Right renal cortex interstitium (tissue), 3 donors: ENCODE results near the gene TFDP2. TPM values are rescaled to one million over a fixed set of nuclear protein-coding genes. Genes with fewer than 3 reads are reported as not detected.
"Not testable (repeated sequence)": the region's sequence is repeated elsewhere in the genome, so short reads cannot be mapped to it uniquely, and the experiment has no call there.

Experiments
- DNase-seq, 3 donors: peaks; one replicate each; pipeline ENCODE4 v3.0.0-alpha.2; 2013; ENCODE audit warnings: low read depth in 3 of 3, low spot score in 2 of 3
- polyA plus RNA-seq, 3 donors: library from polyadenylated mRNA; unstranded; fragments of 120-200 nt; gene quantifications; one replicate each; pipeline ENCODE4 v1.2.1, GENCODE V29; 2013; ENCODE audit not compliant: insufficient read length in 3 of 3

TFDP2 gene
- polyA plus RNA-seq, 3 donors, result 82.4 to 95.0 (median 89.3) TPM

DNA sequence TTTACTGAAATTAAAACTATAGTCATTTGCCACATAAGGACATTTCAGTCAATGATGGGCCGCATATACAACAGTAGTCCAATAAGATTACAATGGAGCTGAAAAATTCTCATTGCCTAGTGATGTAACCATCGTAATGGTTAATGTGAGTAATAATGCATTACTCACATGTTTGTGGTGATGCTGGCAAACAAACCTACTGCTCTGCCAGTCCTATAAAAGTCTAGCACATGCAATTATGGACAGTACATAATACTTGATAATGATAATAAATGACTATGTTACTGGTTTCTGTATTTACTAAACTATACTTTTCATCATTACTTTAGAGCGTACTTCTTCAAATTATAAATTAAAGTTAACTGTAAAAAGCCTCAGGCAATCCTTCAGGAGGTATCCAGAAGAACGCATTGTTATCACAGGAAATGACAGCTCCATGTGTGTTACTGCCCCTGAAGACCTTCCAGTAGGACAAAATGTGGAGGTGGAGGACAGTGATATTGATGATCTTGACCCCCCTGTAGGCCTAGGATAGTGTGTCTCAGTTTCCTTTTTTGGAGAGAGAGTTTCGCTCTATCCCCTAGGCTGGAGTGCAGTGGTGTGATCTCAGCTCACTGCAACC is 170.2 kb downstream of the TFDP2 start:
- DNase-seq, result no peak

- not testable (repeated sequence) for DNase-seq
These were observed 174.6 kb downstream of the TFDP2 start for GRCh38 chr3:141974777-141975176.

DNA sequence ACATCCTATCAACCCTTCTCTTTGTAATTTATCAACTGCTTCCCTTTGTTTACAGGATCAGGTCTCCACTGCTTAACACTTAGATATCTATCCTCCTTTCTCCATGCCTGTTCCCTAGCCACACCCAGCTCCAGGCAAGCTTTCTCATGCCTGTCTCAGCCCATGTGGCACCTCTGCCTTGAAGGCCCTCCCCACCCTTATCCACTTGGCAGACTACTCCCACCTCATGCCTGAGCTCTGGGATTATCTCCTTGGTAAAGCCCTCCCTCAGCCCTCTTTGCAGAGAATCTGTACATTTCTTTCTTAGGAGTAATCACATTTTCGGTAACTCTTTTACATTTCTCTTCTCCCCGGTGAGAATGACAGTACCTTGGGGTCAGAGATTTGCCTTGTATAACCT is 176.9 kb downstream of the TFDP2 start:
- no peak for DNase-seq

- no peak for DNase-seq
These were observed 177.8 kb downstream of the TFDP2 start for GRCh38 chr3:141971571-141971970.

- DNase-seq, result no peak
These were observed 179.6 kb downstream of the TFDP2 start for GRCh38 chr3:141969711-141970110.

- DNase-seq, result no peak
These were observed 183.9 kb downstream of the TFDP2 start for GRCh38 chr3:141965471-141965870.

- no peak for DNase-seq
These were observed 186.0 kb downstream of the TFDP2 start for GRCh38 chr3:141963301-141963700.

GRCh38 chr3:141960731-141961130 is 188.6 kb downstream of the TFDP2 start:
- DNase-seq, result no peak

DNA sequence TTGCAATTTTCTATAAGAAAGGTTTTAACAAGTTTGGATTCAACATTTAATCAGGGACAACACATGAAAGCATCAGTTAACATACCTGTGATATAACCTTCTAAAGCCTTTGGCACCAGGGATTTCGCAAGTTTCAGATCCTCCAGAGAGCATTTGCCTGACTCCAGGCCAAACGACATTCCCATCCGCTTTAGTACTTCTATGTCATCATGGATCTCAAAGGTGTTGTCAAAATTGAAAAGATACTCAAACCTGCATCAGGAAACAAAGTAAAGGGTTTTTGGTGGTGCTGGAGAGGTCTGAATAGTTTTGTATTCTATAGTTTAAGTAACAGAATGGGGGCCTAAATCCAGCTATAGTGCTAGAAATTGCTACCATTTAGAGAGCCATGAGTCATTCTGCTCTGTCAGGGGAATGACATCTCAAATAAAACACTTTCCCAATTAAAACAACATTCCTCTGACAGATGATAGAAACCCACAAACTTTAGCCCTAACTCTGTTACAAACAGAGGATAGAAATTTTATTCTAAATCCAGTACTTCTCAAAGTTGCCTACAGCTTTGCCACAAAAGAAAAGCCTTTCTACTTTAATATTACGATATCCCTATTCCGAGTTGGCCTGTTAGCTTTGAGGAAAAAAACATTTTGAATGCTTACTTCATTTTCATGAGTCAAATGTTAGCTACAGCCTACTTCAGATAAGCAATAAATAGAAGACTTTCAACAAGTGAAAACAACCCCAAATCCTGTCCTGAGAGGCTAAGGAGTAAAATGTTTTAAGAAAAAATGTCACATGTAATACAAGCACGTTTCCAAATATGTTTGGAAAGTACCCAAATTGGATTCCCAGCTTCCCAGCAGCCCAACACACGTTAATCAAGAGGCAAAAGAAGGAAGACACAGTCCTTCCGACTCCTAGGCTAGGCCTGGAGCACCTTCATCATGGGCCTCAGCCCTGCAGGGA is 189.5 kb downstream of the TFDP2 start:
- DNase-seq, result no peak

DNA sequence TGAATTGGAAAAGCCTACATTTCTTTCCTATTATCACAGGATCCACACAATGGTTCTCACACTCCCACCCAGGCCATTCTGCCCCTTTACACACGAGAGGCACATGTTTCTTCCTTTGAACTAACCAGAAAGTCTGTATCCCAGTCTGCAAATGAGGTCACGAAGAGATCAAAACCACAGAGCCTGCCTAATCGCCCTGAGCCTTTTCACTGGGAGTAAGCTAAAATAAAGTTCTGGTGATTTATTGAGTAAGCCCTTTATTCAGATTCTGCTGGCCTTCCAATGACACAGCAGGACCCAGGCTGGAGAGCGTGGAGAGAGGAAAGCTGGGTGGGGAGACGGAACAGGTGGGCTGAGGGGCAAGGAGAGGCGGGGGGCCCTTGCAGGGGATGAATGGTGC is 194.2 kb downstream of the TFDP2 start:
- peak in 1 of 3 donors; percentile 13 for DNase-seq

DNA sequence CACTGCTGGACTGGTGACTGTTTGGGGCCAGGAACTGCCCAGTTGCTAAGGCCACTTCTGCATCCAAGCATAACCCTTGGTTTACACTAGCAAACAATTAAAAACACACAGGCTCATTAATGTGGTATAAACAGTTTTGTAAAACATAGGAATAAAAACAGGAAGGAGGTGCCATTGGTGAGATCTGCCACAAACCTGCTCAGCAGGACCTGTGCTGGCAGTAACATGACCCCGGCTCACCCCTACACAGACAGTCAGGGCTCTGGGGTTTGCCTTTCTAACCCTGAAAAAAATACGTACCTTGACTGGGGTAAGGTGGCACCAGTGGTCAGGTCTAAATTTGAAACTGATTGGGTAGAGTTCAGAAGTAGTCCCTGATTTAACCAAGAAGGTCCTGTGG is 196.7 kb downstream of the TFDP2 start:
- DNase-seq, result no peak

GRCh38 chr3:141950572-141951493 is 198.5 kb downstream of the TFDP2 start:
- DNase-seq, result no peak

DNA sequence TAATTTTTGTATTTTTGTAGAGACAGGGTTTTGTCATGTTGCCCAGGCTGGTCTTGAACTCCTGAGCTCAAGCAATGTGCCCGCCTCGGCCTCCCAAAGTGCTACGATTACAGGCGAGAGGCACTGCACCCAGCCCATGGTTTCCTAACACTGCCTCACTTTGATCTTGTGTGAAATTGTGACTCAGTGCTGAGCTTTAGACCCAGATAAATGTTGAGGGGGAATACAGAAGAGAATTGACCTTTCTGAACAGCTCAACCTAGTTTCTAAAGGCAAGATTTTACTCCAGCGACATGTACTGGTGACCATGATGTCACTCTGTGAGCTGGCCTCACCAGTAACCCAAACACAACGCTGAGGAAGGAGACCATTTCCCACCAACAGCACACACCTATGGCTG is 199.4 kb downstream of the TFDP2 start:
- no peak for DNase-seq

- no peak for DNase-seq
These were observed 199.9 kb downstream of the TFDP2 start for GRCh38 chr3:141949399-141949798.

DNA sequence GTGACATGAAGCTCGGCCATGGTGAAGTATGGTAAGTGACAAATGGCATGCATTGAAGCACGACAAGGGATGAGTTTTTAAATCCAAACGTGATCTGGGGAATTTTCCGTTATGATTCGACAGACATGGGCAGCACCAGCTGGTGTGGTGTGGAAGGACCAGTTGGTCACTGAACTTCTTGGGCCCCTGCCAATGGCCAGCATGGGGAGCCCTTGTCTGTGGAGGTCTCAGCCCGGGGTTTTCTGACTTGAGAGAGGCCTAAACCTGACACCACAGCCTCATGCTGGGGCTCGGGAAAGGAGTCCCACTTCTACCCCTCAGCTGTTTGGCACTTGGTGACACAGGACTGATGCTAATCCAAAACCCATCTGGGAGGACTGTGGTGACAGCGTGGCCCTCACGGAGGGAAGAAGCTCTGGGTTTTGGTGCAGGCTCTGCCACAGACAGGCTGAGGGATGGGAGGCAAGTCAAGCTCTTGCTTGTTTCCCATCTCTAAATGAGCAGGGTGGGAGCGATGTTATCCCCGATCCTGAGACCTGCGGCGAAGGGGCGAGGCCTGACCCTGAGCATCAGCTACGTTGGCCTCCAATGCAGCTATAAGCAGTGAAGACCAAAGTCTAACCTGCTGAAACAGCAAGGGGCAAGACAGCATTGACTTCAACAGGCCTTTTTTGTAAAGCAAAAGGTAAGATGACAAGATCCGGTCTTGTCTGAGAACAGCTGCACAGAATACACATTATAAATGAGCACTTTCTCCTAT is 203.4 kb downstream of the TFDP2 start:
- DNase-seq, result no peak

DNA sequence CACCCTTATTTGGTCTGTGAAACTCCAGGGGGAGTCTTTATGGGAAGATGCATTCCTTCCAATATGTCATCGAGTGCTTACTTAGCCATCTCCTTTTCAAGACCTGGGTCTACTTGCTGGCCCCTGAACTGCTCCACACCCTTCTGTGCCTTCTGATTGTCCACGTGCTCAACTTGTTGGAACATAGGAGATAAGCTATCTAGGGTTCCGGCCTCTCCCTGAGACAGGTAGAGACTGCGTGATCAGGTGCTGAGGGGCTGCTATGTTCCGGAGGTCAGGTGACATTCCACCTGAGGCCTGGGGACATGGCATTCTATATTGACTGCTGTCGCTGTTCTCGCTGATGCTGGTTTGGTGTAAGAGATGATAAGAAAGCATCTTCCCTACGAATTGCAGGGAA is 207.3 kb downstream of the TFDP2 start:
- no peak for DNase-seq

DNA sequence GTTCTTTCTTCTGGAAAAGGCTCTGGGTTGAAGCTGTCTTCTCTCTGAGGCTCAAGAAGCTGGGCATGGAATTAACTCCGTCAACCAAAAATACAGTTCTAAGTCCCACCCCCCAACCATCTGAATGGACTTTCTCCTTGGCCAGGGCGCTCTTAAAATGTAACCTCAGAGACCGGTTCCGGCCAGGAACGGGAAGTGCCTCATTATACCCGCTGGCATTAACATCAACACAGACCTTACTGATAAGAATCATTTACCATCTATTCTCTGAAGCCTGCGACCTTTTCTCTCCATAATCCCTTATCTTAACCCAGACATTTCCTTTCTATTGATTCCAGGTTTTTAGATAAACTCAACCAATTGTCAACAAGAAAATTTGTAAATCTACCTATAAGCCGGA is 208.3 kb downstream of the TFDP2 start:
- no peak for DNase-seq

GRCh38 chr3:141940194-141940776 is 209.1 kb downstream of the TFDP2 start:
- DNase-seq, result no peak

DNA sequence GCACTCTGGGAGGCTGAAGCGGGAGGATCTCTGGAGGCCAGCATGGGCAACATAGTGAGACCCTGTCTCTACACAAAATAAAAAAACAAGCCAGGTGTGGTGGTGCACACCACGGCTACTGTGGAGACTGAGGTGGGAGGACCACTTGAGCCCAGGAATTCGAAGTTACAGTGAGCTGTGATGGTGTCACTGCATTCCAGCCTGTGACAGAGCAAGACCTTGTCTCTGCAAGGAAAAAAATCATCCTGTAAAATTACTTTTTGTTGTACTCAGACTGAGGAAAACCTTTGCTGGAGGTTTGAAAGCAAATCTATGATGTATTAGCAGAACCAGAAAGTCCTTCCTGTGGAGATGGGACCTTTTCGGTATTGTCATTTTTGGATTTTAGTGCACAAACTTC is 209.6 kb downstream of the TFDP2 start:
- DNase-seq, result no peak

DNA sequence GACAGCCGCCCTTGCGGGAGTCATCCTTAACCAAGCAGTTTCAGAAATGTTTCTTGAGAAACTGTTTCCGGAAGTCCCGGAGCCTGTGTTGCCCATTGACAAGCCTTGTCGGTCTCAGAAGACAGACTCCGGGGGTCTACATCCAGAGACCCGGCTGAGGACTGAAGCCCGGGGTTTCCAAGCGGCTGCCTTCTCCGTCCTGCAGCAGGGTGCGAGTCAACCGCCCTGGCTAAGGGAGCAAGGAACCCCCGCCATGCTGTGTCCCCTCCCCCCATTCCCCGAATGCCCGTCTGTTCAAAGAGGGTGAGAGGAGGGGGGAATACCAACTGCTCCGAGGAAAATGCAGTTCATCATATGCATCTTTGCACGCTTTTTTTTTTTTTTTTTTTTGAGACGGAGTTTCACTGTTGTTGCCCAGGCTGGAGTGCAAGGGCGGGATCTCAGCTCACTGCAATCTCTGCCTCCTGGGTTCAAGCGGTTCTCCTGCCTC is 211.3 kb downstream of the TFDP2 start:
- DNase-seq, result no peak
